Amniotic epithelial cell (primary cell): ENCODE results near the gene THAP8.
A peak's percentile ranks its signal among the peaks of the same experiment; 100 is the strongest.

Experiments
- DNase-seq: peaks from one replicate; pipeline ENCODE4 v3.0.0-alpha.2; 2010; ENCODE audit warnings: low read depth

THAP8 gene

DNA sequence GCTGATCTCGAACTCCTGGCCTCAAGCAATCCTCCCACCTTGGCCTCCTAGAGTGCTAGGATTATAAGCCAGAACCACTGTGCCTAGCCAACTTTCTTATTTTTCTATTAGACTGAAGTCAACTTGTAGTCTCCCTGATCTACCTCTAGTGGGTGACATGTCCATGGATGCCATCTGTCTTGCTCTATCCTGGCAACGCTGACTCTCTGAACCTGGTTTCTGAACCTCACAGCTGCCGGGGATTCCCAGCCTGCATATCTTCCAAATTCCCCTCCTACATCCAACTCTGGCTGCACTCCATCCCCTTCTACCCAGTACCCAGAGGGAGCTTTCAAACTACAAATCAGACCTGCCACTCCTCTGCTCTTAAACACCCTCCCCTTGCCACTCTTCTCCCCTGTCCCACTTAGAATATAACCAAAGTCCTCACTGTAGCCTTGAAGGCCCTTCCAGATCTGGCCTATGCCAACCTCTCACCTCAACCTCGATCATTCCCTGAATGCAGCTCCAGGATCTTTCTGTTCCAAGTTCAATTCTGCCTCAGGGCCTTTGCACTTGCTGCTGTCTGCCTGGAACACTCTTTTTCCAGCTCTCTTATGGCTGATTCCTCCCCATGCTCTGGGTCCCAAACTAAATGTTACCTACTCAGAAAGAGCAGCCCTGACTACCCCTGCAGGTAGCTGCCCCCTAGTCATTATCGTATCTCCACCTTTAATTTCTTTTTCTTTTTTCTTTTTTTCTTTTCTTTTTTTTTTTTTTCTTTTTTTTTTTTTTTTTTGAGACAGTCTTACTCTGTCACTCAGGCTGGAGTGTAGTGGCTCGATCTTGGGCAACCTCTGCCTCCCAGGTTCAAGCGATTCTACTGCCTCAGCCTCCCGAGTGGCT is 23.6 kb downstream of the THAP8 start:
- no peak for DNase-seq

- no peak for DNase-seq
These were observed 25.6 kb downstream of the THAP8 start for GRCh38 chr19:36028313-36029041.

DNA sequence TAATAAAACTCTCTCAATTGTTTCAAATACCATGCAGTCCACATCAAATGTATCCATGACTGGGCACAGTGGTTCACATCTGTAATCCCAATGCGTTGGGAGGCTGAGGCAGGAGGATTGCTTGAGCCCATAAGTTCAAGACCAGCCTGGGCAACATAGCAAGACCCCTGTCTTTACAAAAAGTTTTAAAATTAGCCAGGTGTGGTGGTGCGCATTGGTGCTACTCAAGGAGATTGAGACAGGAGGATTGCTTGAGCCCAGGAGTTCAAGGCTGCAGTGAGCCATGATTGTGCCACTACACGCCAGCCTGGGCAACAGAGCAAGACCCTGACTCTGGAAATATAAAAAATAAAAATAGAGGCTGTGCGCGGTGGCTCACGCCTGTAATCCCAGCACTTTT is 26.4 kb downstream of the THAP8 start:
- no peak for DNase-seq

DNA sequence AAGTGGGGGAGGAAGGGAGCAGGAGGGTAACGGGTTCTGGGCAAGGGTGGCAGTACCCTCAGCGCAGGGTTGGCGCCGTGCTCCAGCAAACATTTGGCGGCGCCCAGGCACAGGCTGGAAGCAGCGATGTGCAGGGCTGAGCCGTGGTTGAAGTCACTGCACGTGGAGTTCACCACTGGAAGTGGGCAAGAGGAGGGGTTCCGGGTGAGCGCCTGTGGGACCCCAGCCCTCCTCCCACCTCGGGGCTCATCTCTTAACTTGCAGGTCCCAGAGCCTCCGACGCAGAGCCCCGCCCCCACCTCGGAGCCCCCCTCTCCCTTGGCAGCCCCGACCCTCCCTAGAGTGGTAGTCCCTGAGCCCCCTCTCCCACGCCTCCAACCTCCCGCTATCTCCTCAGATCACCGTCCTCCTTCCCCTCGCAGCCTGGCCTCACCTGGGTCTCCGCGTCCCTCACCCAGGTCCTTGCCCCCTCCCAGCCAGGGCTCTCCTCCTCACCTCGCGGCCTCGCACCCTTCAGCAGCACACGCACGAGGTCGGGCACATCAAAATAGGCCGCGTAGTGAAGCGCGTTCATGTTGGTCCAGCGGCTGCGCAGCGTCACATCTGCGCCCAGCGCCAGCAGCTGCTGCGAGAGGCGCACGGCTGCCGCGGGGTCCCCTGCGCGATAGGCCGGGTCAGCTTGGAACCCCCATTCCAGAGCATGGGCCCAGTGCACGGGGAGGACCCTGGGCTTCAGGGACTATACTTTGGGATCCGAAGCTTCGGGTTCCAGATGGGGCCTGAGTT is 27.8 kb downstream of the THAP8 start:
- DNase-seq: no peak

DNA sequence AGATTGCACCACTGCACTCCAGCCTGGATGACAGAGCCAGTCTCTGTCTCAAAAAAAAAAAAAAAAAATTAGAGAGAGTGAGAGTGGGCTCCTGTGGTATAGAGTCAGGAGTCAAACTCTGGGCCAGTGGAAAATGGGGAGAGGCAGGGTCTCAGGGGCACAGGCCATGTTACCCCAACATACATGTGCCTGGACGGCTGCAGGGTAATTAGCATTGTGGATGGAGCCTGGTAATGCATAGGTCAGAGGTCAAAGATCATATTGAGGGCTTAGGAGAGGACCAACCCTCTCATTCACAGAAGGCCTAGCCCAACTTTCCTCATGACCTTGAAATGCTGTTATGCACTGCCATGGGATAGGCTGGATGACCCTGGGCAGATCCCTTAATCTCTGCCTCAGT is 28.5 kb downstream of the THAP8 start:
- DNase-seq: no peak

DNA sequence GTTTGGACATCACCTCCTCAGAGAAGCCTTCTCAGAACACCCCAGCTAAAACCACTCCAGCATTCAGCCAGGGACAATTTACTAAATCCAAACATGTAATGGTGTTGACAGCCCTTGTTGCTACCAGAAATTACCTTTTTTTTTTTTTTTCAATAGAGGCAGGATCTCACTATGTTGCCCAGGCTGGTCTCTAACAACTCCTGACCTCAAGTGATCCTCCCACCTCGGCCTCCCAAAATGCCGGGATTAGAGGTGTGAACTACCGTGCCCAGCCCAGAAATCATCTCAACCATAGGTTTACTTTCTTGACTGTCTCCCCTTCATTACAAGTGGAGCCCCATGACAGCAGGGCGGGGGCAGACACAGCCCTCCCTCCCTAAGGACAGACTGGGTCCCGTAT is 30.7 kb downstream of the THAP8 start:
- DNase-seq: no peak

DNA sequence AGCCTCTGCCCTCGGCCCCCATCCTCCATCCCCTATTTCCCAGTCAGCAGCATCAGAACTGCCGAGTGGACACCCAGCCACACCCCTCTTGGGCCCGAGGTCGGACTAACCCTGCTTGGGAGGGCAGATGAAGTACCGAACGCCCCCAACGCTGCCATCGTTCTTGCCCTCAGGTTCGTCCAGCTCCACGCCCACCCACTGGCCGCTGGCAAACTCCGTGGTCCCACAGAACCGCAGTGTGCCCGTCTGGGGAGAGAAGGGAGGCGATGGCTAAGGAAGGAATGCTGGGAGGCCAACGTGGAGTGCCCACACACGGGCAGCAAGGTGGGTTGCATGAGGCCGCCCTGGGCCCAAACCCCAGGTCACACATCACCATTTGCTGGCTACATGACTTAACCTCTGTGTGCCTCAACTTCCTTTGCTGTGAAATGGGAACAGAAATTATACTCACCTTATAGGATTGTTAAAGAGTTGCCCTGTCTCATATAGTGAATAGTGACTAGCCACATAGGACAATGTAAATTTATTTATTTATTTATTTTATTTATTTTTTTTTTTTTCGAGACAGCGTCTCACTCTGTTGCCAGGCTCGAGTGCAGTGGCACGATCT is 34.9 kb downstream of the THAP8 start:
- DNase-seq: no peak

GRCh38 chr19:36014012-36014924 is 39.8 kb downstream of the THAP8 start, which contains the start of gene ALKBH6:
Gene ALKBH6 (minus strand): TSS chr19:36014213. CDS start chr19:36013397, 816 bp downstream.
- DNase-seq: peak; percentile 97

DNA sequence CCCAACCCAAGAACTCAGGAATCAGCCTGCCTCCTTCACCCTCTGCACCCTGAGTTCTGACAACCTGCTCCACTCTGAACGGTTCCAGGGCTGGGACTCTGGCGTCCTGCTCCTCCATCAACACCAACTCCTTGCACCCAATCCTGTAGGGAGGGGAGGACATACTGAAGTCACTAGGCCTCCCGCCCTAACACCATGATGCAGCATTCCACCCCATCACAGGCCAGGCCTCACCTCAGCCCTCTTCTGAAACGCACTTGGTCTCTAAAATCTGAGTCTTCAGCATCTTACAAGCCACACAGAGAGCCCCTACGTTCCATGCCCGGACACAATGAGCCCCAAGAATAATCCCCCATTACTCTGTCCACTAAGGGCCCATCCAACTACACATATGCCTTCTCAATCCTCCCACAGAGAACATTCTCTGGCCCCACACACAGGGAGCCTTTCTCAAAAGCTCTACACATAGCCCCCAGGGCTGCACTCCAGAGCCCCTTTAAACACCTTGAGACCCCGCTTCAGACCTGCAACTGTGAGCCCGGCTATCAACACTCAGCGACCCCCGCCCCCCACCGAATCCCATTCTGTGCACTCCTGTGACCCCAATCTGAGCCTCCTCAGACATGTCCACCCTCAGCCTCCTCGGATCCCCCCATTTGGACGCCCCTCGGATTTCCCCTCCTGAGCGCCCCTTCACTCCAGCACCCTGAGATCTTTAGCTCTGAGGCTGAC is 40.6 kb downstream of the THAP8 start:
- no peak for DNase-seq

GRCh38 chr19:36010402-36010801 is 43.7 kb downstream of the THAP8 start:
- no peak for DNase-seq

DNA sequence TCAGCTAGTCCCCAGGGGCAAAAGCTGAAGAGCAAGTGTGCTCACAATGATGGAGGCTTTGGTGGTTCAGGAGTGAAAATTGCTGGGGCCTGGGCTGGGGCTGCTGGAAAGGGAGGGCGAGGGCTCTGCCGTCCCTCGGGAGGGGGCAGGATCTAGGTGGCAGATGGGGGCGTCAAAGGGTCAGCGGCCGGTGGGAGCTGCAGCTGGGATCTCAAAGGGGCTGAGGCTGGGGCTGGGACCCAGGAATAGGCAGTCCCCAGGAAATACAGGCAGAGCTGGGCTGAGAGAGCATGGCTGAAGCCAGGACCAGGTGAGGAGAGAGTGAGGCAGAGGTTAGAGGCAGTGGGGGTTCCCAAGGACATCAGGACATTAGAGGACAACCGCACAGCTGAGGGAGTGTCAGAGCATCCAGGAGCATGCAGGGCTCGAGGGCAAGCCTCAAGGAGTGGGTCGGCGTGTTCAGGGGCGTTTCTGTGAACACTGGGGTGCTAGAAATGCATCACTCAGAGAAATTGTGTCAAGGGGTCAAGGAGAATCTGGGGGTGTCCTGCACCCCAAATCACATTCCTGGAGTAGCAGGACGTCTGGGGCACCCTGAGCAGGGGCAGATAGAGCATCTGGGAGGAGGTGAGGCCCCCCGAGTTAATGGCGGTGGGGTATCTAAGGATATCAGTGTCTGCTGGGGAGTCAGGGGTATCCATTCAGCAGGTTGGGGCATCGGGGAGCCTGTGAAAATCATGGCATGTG is 44.3 kb downstream of the THAP8 start:
- DNase-seq: no peak

DNA sequence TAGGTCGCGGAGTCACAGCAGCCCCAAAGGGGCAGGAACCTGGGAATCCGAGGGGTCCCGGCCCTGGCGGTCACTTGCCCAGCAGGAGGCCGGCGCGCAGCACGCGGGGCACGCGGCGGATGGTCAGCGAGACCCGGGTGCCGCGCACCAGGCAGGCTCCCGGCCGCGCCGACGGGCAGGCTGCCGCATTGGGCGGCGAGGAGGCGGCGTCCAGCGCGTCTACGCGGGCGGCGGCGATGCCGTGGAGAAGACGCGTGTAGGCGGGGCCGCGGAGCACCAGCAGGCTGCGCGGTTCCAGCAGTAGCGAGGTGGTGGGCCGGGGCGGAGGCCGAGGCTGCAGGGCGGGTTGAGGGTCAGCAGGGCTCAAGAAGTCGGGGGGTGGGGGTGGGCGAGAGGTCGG is 44.9 kb downstream of the THAP8 start:
- peak; percentile 47 for DNase-seq

DNA sequence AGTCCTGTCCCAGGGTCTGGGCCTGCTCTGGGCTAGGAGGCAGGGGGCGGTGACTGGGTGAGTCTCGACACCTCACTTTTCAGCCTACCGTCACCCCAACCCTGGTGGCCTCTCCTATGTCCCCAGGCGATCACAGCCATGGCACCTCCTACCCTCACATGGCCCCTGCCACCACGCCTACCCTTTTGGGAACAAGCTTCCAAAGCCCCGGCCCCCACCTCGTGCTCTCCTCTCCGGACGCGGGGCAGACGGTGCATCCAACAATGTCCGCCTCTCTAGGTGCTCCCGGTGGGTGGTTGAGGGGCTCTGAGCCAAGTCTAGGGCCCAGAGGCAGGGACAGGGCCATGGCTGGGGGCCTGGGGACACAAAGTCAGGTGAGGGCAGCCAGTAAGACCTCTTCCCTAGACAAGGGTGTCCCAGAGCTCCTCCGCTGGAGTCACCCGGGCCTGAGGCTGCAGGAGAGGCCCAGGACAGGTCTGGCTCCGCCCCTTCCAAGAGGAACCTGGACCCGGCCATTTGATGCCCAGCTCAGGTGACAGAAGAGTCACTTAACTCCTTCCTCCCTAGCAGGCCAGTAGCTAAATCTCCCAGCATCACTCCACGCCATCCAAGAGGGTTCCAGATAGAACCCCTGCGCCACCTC is 45.6 kb downstream of the THAP8 start, which contains the start of gene SYNE4:
TSS of gene SYNE4 (minus strand) at position 478 of the 643 bp plus-strand sequence. CDS start at position 346, 132 bp downstream.
- no peak for DNase-seq

- DNase-seq: no peak
These were observed 47.1 kb downstream of the THAP8 start for GRCh38 chr19:36006955-36007354.

GRCh38 chr19:36003284-36003683 is 50.8 kb downstream of the THAP8 start:
- DNase-seq: no peak

DNA sequence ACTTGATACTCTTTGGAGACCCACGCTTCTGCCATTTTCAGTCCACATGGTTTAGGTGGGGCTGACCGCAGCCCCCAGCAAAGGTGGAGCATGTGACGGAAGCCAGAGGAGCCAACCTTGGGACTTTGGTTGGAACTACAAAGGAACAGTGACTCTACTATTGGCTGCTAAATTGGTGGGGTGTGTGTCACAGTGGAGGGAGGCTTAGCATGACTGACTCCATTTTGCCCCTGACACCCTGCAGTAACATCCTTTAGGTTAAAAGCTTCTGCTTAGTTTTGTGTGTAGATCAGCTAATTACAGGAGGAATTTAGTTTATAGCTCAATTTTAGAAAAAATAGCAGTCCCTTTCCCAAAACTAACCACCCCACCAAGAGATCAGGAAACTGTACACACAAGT is 52.5 kb downstream of the THAP8 start:
- DNase-seq: no peak

DNA sequence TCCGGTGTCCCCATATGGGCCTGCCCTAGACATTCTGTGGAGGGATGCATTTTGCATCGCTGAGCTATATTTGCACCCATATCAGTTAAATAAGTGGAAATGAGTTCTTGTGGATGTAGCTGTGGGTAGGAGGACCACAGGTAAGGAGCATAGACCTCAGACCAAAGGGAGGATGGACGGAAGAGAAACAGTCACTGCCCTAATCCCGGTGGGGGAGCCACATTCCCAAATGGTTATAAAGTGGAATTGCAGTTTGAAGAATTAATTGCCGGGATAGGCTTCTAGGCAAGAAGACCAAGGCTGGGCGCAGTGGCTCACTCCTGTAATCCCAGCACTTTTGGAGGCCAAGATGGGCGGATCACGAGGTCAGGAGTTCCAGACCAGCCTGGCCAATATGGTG is 57.3 kb downstream of the THAP8 start:
- no peak for DNase-seq

DNA sequence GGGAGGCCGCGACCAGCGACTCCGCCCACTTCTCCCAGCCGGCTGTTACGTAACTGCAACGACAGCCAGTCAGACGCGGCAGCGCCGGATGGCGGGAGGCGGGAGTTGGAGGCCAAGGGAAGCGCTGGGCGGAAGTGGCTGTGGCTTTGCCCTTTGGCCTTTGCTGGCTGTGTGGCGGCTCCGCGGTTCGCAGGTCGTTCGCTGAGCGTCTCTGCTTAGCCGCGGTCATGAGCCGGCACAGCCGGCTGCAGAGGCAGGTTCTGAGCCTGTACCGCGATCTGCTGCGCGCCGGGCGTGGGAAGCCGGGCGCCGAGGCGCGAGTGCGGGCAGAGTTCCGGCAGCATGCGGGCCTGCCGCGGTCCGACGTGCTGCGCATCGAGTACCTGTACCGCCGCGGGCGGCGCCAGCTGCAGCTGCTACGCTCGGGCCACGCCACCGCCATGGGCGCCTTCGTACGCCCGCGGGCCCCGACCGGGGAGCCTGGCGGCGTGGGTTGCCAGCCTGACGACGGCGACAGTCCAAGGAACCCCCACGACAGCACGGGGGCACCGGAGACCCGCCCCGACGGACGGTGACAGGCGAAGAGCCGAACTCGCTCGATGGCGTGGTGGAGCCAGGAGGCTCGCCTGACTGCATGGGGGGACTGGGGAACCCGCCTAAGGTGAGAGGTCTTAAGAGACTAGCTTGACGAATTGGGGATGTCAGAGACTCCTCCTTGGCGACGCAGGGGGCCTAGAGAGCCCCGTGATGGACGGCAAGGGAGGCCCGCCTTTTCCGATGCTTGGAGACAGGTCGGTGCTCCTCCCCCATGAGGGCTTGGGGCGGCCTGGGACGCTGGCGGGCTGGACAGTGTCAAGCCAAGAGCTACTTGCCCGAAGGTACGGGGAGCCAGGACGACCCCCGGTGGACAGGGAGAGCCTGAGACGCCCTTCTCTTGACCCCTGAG is 58.8 kb downstream of the THAP8 start, which contains the start of gene SDHAF1:
TSS of gene SDHAF1 (plus strand) at position 141 of the 946 bp plus-strand sequence. CDS start at position 228, 87 bp downstream.
- DNase-seq: peak; percentile 89
